Measurements from ENCODE around the gene BTNL9.
"Not testable (repeated sequence)": the region's sequence is repeated elsewhere in the genome, so short reads cannot be mapped to it uniquely, and the experiment has no call there.

BTNL9 gene

GRCh38 chr5:181043285-181044092 is 3.4 kb downstream of the BTNL9 start:
- DNase-seq, result no peak

GRCh38 chr5:181044093-181044599 is 4.1 kb downstream of the BTNL9 start:
- no peak for DNase-seq

- no peak for DNase-seq
Measured at GRCh38 chr5:181044662-181045305, 4.7 kb downstream of the BTNL9 start.

DNA sequence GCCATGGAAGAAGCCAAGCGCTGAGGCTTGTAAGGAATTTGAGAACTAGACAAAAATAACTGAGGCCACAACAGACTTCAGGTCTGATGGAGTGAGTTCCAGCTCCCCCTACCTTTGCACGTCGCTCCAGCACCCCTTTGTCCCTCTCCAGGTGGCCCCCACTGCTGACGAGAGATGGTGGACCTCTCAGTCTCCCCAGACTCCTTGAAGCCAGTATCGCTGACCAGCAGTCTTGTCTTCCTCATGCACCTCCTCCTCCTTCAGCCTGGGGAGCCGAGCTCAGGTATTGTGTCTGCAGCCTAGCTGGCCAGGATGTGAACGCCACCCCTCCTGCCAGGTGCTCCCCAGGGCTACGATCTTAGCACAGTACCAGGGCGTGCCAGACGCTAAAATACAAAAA is 5.2 kb downstream of the BTNL9 start:
- no peak for DNase-seq

DNA sequence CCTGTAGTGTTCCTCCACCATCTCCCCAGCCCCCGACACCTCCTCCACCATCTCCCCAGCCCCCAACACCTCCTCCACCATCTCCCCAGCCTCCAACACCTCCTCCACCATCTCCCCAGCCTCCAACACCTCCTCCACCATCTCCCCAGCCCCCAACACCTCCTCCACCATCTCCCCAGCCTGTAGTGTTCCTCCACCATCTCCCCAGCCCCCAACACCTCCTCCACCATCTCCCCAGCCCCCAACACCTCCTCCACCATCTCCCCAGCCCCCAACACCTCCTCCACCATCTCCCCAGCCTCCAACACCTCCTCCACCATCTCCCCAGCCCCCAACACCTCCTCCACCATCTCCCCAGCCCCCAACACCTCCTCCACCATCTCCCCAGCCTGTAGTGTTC is 5.8 kb downstream of the BTNL9 start:
- not testable (repeated sequence) for DNase-seq

DNA sequence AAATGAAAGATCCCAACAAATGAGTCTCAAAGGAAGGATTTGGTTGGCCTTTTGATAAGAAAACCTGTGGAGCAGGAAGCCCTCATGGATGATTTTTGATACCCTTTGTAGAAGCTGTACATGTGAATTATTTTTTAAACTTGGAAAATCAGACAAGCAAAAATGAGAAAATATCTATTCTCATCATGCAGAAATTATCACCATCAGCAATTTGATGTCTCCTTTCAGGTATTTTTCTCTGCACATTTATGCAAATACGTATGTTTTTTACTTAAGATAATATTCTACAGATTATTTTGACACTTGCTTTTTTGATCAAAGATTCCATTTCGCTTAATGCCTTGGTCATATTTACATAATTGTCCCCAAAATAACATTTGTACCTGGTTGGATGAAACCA is 7.2 kb downstream of the BTNL9 start:
- DNase-seq, result no peak

DNA sequence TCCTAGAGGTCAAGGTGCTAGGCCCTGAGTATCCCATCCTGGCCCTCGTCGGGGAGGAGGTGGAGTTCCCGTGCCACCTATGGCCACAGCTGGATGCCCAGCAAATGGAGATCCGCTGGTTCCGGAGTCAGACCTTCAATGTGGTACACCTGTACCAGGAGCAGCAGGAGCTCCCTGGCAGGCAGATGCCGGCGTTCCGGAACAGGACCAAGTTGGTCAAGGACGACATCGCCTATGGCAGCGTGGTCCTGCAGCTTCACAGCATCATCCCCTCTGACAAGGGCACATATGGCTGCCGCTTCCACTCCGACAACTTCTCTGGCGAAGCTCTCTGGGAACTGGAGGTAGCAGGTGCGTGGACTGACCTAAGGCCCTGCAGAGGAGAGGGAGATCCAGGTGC is 7.9 kb downstream of the BTNL9 start:
- no peak for DNase-seq

- DNase-seq, result no peak
Measured at GRCh38 chr5:181050016-181050415, 9.9 kb downstream of the BTNL9 start.

- DNase-seq, result no peak
Measured at GRCh38 chr5:181051841-181052671, 12.0 kb downstream of the BTNL9 start.

DNA sequence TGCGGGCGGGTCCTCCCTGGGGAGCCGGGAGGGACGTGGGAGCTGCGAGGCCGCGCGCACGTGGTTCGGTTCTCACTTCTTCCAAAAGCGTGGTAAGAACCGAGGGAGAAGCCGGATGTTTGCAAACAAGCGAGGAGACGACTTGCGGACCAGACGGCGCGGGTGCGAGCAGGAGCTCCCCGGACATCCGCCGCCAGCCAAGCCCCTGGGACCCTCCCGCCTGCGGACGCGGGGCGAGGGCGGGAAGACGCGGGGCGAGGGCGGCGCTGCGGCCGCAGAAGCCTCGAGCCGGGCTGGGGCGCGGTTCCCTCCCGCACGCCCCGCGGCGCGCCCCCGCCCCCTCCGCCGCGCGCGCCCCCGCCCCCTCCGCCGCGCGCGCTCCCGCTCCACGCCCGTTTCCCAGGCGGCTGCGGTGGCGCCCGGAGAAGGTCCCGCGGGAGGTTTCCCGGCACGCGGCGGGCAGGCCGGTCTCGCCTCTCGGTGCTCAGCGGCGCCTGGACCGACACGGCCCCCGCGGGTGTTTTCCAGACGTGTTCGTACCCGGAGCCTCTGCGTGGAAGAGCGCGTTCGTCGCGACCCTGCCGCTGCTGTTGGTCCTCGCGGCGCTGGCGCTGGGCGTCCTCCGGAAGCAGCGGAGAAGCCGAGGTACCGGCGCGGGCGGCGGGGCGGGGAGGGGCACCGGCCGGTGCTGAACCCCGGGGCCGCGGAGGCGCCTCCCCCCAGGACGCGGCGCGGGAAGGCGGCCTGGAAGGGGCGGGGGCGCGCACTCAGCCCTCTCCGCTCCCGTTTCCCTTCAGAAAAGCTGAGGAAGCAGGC is 12.8 kb downstream of the BTNL9 start:
- no peak for DNase-seq

DNA sequence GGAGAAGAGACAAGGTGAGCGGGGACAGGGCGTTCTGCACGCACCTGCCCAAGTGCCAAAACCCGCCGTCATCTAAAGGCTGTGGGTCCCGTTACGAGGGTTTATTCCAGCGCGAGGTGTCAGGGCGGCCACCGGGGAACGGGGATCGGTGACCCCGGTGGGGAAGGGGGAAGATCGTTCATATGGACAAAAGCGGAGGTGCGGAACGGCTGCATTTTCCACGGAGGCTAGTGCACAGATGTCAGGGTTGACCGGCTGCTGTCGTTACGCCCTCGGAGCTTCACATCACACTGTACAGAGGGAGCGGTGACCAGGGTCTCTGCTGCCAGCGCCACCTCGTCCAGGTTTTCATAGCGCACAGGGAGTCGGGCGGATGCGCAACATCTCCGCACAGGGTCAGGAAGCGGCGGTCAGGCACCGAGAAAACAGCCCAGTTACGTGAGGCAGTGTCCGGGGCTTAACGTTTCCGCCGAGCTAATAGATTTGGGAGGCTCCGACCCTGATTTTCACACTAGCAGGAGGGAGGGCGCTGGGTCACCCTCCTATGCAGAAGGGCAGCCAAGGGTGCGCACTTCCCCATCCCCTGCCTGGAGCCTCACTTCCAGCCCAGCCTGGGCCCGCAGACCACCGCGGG is 13.5 kb downstream of the BTNL9 start:
- DNase-seq, result no peak

- no peak for DNase-seq
Measured at GRCh38 chr5:181054138-181054537, 14.1 kb downstream of the BTNL9 start.

- no peak for DNase-seq
Measured at GRCh38 chr5:181054871-181055459, 14.9 kb downstream of the BTNL9 start.

GRCh38 chr5:181056431-181056830 is 16.4 kb downstream of the BTNL9 start:
- DNase-seq, result no peak

DNA sequence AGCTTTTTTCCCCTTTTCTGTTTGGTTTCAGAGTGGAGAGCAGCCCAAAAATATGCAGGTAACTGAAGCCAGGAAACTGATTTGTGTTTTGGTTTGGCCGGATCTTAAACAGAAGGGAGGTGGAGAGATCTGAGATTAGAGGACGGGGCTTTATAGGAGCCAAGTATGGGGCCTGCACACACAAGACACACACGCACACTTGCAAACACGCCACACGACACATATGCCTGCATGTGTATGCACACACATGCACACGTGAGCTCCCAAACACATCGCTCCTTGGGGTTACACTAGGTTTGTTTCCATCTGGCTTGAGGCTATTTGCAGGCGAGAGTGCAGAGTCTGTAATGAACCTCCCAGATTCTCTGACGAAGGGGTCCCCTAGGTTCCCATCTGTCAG is 18.3 kb downstream of the BTNL9 start:
- DNase-seq, result no peak

GRCh38 chr5:181058786-181059296 is 18.8 kb downstream of the BTNL9 start:
- DNase-seq, result no peak

GRCh38 chr5:181059297-181060230 is 19.5 kb downstream of the BTNL9 start:
- no peak for DNase-seq

- no peak for DNase-seq
Measured at GRCh38 chr5:181060231-181060590, 20.1 kb downstream of the BTNL9 start.

- DNase-seq, result no peak
Measured at GRCh38 chr5:181060924-181061323, 20.9 kb downstream of the BTNL9 start.

- DNase-seq, result no peak
Measured at GRCh38 chr5:181061645-181062044, 21.6 kb downstream of the BTNL9 start.

All from HCEC 1CT (cell line).